Measurements from ENCODE around the gene CLECL1.
"Not testable (repeated sequence)": the region's sequence is repeated elsewhere in the genome, so short reads cannot be mapped to it uniquely, and the experiment has no call there.

CLECL1 gene

DNA sequence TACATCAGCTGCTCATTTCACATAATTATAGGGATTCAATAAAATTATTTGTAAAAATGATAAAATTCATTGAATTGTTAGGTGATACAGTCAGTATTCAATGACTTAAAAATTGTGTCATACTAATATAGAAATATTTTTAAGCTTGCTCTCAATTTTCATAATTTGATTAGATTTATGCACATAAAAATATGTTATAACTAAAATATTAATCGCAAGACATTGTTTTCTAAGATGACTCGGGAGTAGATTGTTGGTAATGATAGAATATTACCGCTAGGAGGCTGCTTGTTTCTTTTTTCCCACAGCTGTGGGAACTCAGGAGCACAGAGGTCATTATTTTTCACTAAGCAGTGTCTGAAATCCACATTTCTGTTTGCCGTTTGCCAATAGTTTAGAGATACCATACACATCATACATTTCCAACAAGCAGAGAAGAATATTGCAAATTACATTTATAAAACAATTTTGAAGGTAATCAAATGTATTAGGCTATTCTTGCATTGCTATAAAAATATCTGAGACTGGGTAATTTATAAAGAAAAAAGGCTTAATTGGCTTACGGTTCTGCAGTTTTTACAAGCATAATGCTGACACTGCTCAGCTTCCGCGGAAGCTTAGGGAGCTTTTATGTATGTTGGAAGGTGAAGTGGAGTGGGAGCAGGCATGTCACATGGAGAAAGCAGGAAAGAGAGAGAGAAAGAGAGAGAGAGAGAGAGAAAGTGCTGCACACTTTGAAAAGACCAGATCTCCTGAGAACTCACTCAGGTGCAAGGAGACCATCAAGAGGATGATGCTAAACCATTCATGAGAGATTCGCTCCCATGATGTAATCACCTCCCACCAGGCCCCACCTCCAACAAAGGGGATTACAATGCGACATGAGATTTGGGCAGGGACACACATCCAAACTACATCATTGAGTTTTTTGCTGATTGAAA, 18.6 kb upstream of the CLECL1 start:
- peak in 1 of 2 donors; percentile 38 for DNase-seq (ENCODE audit: low read depth in 2 of 2)

DNA sequence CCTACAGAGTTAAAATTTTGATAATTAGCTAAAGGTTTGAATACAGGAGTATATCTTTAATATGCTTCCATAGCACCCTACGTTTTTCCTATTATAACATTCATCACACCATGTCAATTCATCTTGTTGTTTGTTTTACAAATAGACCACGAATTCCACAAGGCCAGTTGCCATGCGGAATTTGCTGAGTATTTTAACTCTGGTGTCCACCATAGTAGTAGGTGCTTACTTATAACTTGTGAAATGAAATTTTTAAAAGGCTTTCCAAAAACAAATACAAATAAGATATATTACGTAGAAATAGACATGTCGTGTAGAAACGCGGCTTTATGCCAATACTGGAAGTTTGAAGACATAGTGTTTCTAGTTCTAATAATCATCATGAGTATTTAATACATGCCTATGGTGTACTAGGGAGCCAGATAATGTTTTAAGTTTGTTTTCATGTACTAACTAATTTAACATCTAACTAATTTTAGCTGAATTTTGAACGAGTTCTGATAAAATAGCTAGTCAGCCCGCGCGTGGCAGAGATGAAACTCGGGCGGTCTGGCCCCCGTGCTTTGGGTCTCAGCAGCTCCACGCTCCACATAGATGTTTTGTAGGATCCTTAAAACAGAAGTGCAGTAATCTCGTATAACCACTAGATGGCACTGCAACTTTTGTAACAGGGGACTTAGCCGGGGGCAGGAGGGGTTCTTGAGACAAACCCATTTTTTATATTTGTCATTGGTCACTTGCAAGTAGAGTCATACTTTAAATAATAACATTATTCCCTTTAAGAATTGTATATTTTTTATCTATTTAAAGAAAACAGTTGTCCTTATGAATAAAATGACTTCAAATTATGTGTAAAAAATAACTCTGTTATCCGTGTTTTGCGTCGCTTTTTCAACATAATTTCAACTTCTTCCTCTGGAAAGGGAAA, 17.6 kb upstream of the CLECL1 start:
- no peak for DNase-seq (ENCODE audit: low read depth in 2 of 2)

DNA sequence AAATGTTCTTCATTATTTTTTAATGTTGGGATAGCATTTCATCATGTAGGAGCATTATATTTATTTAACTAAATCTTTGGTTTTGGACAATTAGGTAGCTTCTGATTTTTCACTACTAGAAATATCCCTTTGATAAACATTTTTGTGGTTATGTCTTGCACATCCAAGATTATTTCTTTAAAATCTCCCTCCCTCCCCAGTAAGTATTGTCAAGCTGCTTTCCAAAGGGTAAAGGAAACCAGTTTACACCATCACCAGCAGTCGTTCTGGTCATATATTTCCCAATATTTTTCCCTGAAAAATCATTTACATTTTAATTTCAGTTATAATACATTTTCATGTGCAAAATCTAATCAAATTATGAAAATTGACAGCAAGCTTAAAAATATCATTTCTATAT, 16.7 kb upstream of the CLECL1 start:
- no peak for DNase-seq (ENCODE audit: low read depth in 2 of 2)

DNA sequence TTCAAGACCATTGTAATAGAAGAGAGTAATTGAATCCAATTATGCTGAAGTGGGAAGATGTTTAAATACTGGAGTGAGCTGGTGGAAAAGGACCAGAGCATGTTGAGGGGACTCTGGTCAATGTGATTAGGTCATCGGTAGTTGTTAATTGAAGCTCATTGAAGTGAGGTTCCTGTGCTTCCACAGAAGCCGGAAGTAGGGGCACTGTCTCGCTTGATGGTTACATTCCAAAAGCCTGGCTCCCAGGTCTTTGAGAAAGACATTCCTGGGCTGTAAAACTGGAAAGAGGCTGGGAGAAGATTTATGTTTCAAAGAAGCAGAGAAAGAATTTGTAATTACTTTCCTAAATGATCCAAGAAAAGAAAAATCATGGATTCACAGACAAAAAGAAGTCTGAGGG, 12.3 kb upstream of the CLECL1 start:
- no peak for DNase-seq (ENCODE audit: low read depth in 2 of 2)

DNA sequence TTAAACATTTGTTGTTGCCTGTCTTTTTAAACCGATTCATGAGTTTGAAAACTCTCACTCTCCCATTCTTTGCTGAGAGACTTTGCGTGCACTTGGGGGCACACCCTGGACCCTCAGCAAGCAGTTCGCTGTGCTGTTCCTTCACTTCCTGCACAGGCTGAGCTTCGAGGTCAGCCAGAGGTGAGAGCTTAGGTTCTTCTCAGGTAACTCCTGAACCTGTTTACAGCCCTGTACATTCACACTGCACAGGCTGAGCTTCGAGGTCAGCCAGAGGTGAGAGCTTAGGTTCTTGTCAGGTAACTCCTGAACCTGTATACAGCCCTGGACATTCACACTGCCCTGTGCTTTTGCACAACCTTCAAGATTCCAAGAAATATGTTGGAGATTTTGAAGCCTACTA, 9.8 kb upstream of the CLECL1 start:
- DNase-seq (ENCODE audit: low read depth in 2 of 2): no peak

DNA sequence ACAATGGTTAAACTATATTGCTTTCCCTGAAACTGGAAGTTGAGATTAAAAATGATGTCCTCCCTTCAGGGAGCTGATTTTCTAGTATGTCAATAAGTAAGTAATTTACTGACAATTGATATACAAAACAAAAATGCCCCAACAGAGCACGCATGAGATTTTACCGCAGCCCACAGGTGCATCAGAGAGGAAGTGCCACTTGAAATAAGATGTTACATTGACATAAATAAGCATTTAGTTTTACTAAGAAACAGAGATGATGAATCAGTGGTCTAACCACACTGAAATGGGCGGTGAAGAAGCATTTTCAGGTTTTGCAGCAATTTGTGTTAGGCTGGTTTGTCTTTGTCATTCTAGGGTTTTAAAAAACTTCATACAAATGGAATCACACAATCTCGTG, 8.8 kb upstream of the CLECL1 start:
- DNase-seq (ENCODE audit: low read depth in 2 of 2): peak in 1 of 2 donors; percentile 51

DNA sequence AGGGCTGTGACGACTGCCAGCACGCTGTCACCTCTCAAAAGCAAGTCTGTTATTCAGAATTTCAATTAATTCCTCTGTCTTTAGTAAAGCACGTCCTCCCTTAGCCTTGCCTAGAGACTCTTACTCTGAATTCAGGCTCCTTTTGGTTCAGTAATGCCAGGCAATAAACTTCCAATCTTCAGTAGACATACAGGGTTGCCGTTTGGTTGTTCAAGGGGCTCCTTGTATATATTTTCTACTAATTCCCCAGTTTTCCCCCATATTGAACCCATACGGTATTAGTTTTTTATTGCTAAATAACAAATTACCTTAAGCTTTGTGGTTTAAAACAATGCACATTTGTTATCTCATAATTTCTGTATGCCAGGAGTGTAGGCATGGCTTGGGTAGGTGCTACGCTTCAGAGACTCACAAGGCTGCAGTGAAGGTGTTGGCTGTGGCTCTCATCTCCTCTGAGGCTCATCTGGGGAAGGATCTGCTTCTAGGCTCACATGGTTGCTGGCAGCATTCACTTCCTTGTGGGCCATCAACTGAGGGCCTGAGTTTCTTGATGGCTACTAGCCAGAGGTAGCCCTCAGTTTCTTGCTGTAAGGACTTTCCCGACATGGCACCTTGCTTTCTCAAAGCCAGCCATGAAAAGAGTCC, 7.3 kb upstream of the CLECL1 start:
- no peak for DNase-seq (ENCODE audit: low read depth in 2 of 2)

DNA sequence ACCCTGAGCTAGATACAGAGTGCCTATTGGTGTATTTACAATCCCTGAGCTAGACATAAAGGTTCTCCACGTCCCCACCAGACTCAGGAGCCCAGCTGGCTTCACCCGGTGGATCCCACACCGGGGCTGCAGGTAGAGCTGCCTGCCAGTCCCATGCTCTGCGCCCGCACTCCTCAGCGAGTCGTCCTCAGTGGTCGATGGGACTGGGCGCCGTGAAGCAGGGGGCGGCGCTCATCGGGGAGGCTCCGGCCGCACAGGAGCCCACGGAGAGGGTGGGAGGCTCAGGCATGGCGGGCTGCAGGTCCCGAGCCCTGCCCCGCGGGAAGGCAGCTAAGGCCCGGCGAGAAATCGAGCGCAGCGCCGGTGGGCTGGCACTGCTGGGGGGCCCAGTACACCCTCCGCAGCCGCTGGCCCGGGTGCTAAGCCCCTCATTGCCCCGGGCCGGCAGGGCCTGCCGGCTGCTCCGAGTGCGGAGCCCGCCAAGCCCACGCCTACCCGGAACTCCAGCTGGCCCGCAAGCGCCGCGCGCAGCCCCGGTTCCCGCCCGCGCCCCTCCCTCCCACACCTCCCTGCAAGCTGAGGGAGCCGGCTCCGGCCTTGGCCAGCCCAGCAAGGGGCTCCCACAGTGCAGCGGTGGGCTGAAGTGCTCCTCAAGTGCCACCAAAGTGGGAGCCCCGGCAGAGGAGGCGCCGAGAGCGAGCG, 6.7 kb upstream of the CLECL1 start:
- DNase-seq (ENCODE audit: low read depth in 2 of 2): not testable (repeated sequence)

DNA sequence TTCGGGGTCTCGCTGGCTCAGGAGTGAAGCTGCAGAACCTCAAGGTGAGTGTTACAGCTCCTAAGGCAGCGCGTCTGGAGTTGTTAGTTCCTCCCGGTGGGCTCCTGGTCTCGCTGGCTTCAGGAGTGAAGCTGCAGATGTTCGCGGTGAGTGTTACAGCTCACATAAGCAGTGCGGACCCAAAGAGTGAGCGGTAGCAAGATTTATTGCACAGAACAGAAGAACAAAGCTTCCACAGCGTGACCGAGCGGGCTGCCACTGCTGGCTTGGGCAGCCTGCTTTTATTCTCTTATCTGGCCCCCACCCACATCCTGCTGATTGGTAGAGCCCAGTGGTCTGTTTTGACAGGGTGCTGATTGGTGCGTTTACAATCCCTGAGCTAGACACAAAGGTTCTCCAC, 6.0 kb upstream of the CLECL1 start:
- not testable (repeated sequence) for DNase-seq (ENCODE audit: low read depth in 2 of 2)

DNA sequence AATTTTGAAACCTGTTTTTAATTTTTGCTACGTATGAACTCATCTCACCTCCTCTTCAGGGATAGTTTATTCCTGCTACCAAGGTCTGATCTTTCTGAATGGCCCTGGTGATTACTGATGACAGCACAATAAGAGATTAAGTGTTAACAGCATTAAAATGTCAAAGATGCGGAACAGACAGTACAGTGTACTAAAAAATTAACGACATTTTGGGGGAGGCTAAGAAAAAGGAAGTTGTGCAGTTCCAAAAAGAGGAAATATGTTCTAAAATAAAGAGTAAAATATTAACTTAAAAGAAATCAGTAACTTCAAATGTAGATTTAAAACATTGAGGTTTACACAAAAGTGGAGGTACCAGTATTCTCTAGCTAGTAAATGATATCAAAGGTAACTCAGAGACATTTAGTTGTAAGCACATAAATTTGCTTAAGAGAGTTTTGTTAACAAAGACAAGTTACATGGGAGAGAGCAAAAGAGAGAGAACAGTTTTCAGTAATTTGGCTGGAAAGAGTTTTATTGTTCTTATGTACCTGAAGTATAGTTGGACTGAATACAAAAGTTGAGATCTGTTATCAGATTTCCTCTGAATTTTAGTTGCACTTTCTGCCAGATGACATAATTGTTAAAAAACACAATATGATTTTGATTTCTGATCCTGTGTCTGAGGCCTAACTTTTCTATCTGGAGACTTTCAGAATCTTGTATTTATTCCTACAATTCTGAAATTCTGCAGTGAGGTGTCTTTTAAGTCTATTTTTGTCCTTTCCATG, 4.2 kb upstream of the CLECL1 start:
- DNase-seq (ENCODE audit: low read depth in 2 of 2): no peak

DNA sequence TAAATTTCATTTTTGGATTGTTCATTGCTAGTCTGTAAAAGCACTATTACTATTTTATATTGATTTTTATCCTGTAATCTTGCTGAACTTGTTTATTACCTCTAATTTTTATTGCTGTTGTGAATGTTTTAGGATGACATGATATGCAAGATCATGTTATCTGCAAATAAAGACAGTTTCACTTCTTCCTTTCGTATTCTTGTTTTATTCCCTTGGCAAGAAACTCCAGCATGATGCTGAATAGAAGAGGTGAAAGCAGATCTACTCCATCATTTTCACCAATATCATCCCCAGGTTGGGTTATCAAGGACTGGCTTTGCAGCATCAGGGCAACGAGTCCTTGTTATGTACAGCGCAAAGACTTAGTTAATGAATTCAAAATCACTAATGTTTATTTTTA, 2.7 kb upstream of the CLECL1 start:
- no peak for DNase-seq (ENCODE audit: low read depth in 2 of 2)

DNA sequence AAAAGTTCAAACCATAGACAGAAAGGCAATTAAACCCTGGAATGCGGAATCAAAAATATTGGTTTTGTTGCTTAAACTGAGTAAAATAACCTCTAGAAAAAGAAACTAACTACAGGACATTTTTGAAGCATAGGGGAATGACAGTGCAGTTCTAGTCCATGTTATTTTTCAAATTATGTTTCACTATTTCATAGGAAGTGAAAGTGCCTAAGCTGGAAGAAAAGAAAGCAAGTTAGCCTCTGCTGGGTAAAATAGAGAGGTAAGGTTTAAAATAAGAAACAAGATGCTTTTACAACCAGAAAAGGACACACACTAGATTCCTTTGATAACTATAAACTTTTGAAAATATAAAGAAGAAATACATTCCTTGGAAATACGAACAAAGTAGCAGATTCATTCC, 1.1 kb downstream of the CLECL1 start:
- no peak for DNase-seq (ENCODE audit: low read depth in 2 of 2)

DNA sequence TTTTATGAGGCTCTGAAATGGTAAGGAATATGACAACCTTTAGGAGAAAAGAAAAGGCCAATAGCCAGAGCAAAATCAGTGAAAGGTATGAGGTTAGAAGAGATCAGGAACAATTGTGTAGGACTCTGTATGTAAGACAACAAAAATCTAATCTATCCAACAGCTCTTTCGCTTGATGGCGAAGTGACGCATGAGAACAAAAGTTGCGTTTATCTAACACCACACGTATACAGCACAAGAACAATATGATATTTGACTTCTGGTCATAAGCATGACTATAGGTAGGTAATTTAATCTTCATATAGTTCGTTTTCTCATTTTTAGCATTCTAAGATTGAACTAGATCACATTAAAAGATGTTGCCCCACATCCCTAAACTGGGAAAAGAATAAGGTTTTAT, 1.5 kb downstream of the CLECL1 start:
- no peak for DNase-seq (ENCODE audit: low read depth in 2 of 2)

DNA sequence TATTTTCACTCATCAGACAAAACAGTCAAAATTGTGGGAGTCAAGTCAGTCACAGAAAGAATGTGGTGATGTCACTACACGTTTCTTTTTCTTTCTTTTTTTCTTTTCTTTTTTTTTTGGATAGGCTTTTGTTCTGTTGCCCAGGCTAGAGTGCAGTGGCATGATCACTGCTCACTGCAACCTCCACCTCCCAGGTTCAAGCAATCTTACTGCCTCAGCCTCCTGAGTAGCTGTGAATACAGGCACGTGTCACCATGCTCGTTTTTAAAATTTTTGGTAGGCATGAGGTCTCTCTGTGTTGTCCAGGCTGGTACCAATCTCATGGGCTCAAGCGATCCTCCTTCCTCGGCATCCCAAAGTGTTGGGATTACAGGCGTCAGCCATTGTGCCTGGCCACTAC, 2.3 kb downstream of the CLECL1 start:
- no peak for DNase-seq (ENCODE audit: low read depth in 2 of 2)

DNA sequence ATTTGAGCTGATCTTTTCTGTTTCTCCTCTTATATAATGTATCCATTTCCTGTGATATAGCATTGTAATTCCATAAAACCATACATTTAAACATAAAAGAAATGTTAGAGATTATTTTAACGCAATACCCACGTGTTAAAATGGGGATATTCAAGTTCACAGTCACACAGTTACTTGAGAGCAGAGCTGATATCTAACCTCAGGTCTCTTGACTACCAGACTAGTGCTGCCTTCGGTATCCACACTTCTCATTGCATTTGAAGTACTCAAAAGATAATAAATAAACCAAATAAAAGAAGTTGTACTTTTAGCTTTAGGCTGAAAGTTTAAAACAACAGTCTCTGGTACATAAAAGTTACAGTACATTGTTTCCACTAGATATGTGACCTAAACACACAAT, 2.9 kb downstream of the CLECL1 start:
- no peak for DNase-seq (ENCODE audit: low read depth in 2 of 2)

DNA sequence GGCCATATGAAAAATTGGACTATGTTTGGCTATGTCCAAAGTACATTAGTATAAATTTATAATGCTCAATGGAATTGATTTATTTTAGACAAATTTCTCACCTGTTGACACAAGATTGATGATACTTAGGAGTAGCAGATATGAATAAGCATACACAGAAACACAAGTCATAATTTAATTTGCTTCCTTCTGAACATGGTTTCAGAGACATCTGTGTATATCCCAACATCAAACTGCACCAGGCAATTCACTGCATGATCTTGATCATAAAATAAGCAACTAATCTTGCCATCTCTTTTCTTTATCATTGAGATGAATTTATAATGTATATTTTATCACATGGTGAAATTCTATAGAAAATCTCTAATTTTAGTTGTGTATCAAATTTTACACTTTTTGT, 3.8 kb downstream of the CLECL1 start:
- no peak for DNase-seq (ENCODE audit: low read depth in 2 of 2)

DNA sequence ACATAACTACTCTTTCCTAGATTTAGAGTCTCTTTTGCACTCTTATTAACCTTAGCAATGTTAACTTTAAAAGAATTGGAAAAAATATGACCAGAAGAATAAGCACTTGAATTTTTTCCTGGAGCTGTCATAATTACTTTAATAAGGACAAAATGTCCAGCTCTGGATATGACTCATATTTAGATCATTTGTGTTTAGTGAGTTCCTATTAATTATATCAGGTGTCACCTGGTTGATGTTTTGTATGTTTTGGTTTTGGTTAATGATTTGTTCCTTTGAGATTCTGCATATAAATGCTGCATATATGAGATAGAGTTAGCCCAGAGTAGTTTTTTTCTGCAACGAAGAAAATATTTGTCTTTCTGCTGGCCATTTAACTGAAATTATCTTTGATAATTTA, 5.1 kb downstream of the CLECL1 start:
- no peak for DNase-seq (ENCODE audit: low read depth in 2 of 2)

DNA sequence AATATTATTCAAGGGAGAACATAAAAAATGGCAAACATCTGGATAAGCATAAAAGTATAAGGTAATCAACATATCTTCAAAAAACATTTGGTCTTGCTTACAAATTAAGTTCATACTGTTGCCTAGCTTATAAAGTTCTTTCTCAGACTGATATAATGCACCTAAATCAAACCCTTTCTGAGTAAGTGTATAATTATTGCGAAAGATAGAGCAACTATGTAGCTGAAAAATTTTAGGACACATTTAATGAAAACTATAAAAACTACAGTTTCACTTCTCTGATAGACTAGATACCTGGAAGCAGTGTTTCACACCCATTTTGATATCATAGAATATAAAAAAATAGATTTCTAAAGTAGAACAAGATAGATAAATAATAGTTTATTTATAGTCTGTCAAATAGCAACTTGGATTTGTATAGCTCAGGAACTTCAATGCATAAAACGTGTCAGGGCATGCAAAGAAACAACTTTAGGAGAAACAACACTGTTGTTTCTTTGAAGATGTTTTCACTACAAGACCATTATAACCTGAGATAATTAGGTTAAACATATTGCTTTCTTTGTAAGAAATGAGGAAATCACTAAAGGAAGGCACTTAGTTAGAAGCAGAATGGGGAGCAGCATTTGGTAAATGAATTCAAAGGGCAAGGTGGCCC, 7.6 kb downstream of the CLECL1 start:
- no peak for DNase-seq (ENCODE audit: low read depth in 2 of 2)

DNA sequence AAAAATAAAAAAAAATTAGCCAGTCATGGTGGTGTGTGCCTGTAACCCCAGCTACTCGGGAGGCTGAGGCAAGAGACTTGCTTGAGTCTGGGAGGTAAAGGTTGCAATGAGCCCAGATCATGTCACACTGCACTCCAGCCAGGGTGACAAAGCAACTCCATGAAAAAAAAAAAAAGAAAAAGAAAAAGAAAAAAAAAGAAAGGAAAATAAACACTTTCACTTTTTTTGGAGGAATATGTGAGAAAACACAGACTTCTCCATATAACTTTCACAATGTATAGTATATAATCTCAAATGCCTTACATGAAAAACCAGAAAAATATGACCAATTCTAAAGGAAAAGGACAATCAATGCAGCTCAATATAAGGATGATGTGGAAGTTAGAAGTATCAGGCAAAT, 8.9 kb downstream of the CLECL1 start:
- no peak for DNase-seq (ENCODE audit: low read depth in 2 of 2)

DNA sequence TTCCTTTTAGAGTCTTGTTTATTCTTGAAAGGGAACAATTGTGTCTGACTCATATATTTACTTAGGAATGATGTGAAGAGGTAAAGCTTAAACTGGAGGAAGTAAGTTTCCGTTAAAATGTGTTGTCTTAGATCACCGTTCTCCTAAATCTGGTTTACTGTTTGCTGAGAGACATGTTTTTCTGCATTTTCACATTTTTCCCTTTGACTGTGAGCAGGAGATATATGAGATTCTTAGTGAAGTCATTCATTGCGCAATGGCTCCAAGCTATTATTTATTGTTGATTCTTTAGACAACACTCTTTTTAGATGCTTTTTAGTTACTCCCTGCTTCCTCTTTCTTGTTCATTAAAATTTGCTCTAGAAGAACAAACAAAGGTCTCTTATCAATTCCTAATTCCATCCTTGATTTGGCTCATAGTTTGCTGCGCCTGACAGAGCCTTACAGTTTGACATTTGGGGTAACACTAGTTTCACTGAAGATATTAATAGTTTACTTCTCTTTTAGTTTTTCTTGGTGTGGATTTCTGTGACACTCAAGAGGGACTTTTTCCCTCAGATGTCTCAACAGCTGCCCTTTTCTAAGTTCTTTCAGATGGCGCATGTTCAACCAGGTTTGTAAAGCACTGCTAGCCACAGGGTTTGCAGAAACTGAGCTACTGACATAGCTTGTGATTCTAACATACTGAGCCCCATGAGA, 11.4 kb downstream of the CLECL1 start:
- DNase-seq (ENCODE audit: low read depth in 2 of 2): no peak
